ENCODE measurements around the gene RNF212.

Gene RNF212

DNA sequence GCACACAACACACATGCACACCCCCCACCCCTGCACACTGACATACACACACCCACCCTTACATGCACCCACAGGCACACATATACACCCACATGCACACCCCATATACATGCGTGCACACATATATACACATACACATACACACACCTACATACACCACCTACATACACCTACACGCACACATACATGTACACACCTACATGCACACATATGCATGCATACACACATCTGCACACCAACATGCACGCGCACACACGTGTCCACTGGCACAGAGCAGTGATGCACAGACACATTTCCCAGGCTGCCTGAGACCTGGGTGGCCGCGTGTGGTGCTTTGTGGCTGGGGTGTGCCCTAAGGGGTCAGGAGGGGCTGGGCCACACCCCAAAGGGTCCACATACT, 70.2 kb downstream of the RNF212 start:
- H2AK5ac ChIP-seq (ENCODE audit: low read length) = peak overlapping the region; percentile 76
- DNase-seq = no peak
- H3K27me3 ChIP-seq (ENCODE audit: insufficient read depth, low read length, poor library complexity) = no peaks in the 10 kb centered on the region
- H3K4me1 ChIP-seq (ENCODE audit: control insufficient read depth, low read depth, low read length) = peaks cover 5% of the 10 kb centered on the region
- no peak overlapping the region for H3K27ac ChIP-seq (ENCODE audit: low read depth, low read length)
- peak overlapping the region; percentile 35 for H2BK5ac ChIP-seq (ENCODE audit: low read length)
- H3K4me3 ChIP-seq (ENCODE audit: low read length) = no peak overlapping the region
- no peak overlapping the region for H3K23ac ChIP-seq (ENCODE audit: low read length)
- H3K79me1 ChIP-seq (ENCODE audit: low read length) = no peaks in the 10 kb centered on the region
- peak overlapping the region; percentile 86 for H3K56ac ChIP-seq (ENCODE audit: low read length)
- no peak overlapping the region for H3K18ac ChIP-seq (ENCODE audit: low read length)
- no peak overlapping the region for H2BK120ac ChIP-seq (ENCODE audit: low read depth, low read length)
- no peak overlapping the region for H2BK15ac ChIP-seq (replicated peaks; ENCODE audit: low read depth)
- no peak overlapping the region for H4K5ac ChIP-seq (ENCODE audit: low read length)
- H3K4me2 ChIP-seq (ENCODE audit: low read length) = no peak overlapping the region
- WGBS (ENCODE audit: extremely low coverage, insufficient coverage, low lambda C conversion rate) = no CpG with 5 or more reads among the region's 7 CpGs
- H3K9ac ChIP-seq (ENCODE audit: low read length) = no peak overlapping the region
- no peaks in the 10 kb centered on the region for H3K79me2 ChIP-seq (ENCODE audit: control insufficient read depth, insufficient read depth, low read length)
- H3K36me3 ChIP-seq (ENCODE audit: control insufficient read depth, insufficient read depth, low read length) = no peaks in the 10 kb centered on the region
- H4K8ac ChIP-seq (ENCODE audit: low read depth, low read length) = no peak overlapping the region
- H3K4ac ChIP-seq (ENCODE audit: low read depth, low read length) = no peak overlapping the region

DNA sequence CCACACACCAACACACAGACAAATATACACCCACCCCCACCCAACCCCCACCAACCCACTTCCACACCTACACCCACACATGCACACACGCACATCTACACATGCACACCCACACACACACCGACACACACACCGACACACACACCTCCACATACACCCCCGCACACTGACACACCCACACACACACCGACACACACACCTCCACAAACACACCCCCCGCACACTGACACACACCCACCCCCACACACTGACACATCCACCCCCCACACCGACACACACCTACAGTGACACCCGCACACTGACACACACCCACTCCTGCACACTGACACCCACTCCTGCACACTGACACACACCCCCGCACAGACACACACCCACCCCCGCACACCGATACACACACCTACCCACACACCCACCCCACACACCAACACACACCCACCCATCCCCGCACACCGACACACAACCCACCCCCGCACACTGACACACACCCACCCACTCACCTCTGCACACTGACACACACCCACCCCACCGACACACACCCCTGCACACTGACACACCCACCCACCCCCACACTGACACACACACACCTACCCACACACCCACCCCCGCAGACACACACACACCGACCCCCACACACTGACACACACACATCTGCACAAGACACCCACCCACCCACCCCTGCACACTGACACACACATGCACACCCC, 70.9 kb downstream of the RNF212 start:
- Histone ChIP-seq H3K4me2 (ENCODE audit: low read length) (no peak overlapping the region), H3K4me3 (ENCODE audit: low read length) (no peak overlapping the region), H2AK5ac (ENCODE audit: low read length) (no peak overlapping the region), H3K27ac (ENCODE audit: low read depth, low read length) (no peak overlapping the region), H2BK120ac (ENCODE audit: low read depth, low read length) (no peak overlapping the region), H3K79me2 (ENCODE audit: control insufficient read depth, insufficient read depth, low read length) (no peaks in the 10 kb centered on the region), H4K5ac (ENCODE audit: low read length) (no peak overlapping the region), H2BK5ac (ENCODE audit: low read length) (no peak overlapping the region), H3K23ac (ENCODE audit: low read length) (no peak overlapping the region), H3K27me3 (ENCODE audit: insufficient read depth, low read length, poor library complexity) (no peaks in the 10 kb centered on the region), H3K79me1 (ENCODE audit: low read length) (no peaks in the 10 kb centered on the region), H3K4ac (ENCODE audit: low read depth, low read length) (no peak overlapping the region), H3K4me1 (ENCODE audit: control insufficient read depth, low read depth, low read length) (peaks cover 5% of the 10 kb centered on the region), H3K9ac (ENCODE audit: low read length) (no peak overlapping the region), H2BK15ac (replicated peaks; ENCODE audit: low read depth) (no peak overlapping the region), H3K36me3 (ENCODE audit: control insufficient read depth, insufficient read depth, low read length) (no peaks in the 10 kb centered on the region), H3K18ac (ENCODE audit: low read length) (no peak overlapping the region), H4K8ac (ENCODE audit: low read depth, low read length) (no peak overlapping the region), H3K56ac (ENCODE audit: low read length) (no peak overlapping the region)
- no peak for DNase-seq
- WGBS (ENCODE audit: extremely low coverage, insufficient coverage, low lambda C conversion rate) = 100% methylated on average over 8 of the region's 17 CpGs

DNA sequence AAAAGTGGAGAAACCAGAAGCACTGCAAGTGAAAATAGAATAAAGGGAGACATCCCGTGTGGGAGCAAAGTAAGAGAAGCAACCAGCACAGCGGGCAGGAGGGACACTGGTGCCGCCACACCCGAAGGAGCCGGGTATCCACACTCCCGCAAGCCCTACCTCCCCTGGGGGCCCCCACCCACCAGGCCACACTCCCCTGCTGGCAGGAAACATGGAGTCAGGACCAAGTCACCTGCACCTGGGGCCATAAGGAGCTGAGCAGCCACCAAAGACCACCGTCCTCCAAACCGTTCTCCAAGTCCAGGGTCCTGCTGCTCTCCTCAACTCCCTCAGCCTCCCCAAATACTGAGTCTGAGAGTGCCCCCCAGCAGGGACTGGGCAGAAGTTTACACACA, 71.4 kb downstream of the RNF212 start:
- H3K4me1 ChIP-seq (ENCODE audit: control insufficient read depth, low read depth, low read length) = peaks cover 5% of the 10 kb centered on the region

DNA sequence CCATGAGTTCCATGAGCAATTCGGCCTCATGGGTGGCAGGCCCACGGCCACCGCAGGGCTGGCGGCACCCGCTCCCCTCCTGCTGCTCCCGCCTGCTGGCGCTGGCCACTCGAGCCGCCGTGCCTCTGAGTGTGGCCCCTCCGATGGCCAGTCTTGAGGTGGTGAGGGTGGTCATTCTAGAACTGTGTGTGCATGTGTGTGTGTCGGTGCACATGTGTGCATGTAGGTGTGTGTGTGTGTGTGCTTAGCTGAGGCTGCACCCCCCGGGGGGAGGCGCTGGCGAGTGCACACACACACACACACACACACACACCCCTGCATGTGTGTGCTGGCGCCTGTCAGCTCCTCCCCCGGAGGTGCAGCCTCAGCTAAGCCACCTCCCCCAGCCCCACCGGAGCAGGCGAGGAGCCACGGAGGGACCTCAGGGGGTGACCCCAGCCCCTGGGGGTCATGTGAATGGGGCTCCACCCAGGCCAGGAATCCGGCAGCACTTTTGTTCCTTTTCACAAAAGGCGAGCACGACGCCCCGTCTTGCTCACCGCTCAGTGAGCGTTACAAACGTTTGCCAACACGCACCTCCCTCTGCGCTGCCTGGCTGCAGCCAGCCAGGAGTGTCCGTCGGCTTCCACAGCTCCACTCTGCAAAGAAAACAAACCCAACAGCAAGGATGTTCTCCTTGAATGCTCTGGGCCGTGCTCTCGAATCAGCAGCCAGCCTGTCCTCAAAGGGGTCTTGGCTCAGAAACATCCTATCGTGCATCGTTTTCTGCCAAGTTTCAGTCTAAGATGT, 72.0 kb downstream of the RNF212 start:
- no peak overlapping the region for H3K23ac ChIP-seq (ENCODE audit: low read length)
- no peak overlapping the region for H3K56ac ChIP-seq (ENCODE audit: low read length)
- H3K4me1 ChIP-seq (ENCODE audit: control insufficient read depth, low read depth, low read length) = peaks cover 5% of the 10 kb centered on the region
- H3K4ac ChIP-seq (ENCODE audit: low read depth, low read length) = no peak overlapping the region
- no peak overlapping the region for H4K5ac ChIP-seq (ENCODE audit: low read length)
- no peak overlapping the region for H3K4me3 ChIP-seq (ENCODE audit: low read length)
- WGBS (ENCODE audit: extremely low coverage, insufficient coverage, low lambda C conversion rate) = no CpG with 5 or more reads among the region's 36 CpGs
- H2AK5ac ChIP-seq (ENCODE audit: low read length) = no peak overlapping the region
- H2BK5ac ChIP-seq (ENCODE audit: low read length) = no peak overlapping the region
- no peak overlapping the region for H3K4me2 ChIP-seq (ENCODE audit: low read length)
- no peaks in the 10 kb centered on the region for H3K36me3 ChIP-seq (ENCODE audit: control insufficient read depth, insufficient read depth, low read length)
- no peak overlapping the region for H3K27ac ChIP-seq (ENCODE audit: low read depth, low read length)
- H3K18ac ChIP-seq (ENCODE audit: low read length) = no peak overlapping the region
- no peak overlapping the region for H4K8ac ChIP-seq (ENCODE audit: low read depth, low read length)
- H2BK15ac ChIP-seq (replicated peaks; ENCODE audit: low read depth) = no peak overlapping the region
- no peaks in the 10 kb centered on the region for H3K79me1 ChIP-seq (ENCODE audit: low read length)
- H3K9ac ChIP-seq (ENCODE audit: low read length) = no peak overlapping the region
- no peaks in the 10 kb centered on the region for H3K27me3 ChIP-seq (ENCODE audit: insufficient read depth, low read length, poor library complexity)
- H3K79me2 ChIP-seq (ENCODE audit: control insufficient read depth, insufficient read depth, low read length) = no peaks in the 10 kb centered on the region
- no peak for DNase-seq
- H2BK120ac ChIP-seq (ENCODE audit: low read depth, low read length) = no peak overlapping the region

More for the DNA sequence above, 71.4 kb downstream of the RNF212 start:
- no peak overlapping the region for H2BK5ac ChIP-seq (ENCODE audit: low read length)
- no peaks in the 10 kb centered on the region for H3K79me2 ChIP-seq (ENCODE audit: control insufficient read depth, insufficient read depth, low read length)
- no peaks in the 10 kb centered on the region for H3K27me3 ChIP-seq (ENCODE audit: insufficient read depth, low read length, poor library complexity)
- H3K56ac ChIP-seq (ENCODE audit: low read length) = no peak overlapping the region
- no peak for DNase-seq
- no peak overlapping the region for H3K27ac ChIP-seq (ENCODE audit: low read depth, low read length)
- H3K23ac ChIP-seq (ENCODE audit: low read length) = no peak overlapping the region
- no peaks in the 10 kb centered on the region for H3K79me1 ChIP-seq (ENCODE audit: low read length)
- H4K5ac ChIP-seq (ENCODE audit: low read length) = no peak overlapping the region
- no peak overlapping the region for H2AK5ac ChIP-seq (ENCODE audit: low read length)
- H3K4me3 ChIP-seq (ENCODE audit: low read length) = no peak overlapping the region
- no peak overlapping the region for H2BK120ac ChIP-seq (ENCODE audit: low read depth, low read length)
- no peak overlapping the region for H2BK15ac ChIP-seq (replicated peaks; ENCODE audit: low read depth)
- H3K36me3 ChIP-seq (ENCODE audit: control insufficient read depth, insufficient read depth, low read length) = no peaks in the 10 kb centered on the region
- H3K18ac ChIP-seq (ENCODE audit: low read length) = no peak overlapping the region
- no peak overlapping the region for H4K8ac ChIP-seq (ENCODE audit: low read depth, low read length)
- no peak overlapping the region for H3K9ac ChIP-seq (ENCODE audit: low read length)
- H3K4me2 ChIP-seq (ENCODE audit: low read length) = no peak overlapping the region
- WGBS (ENCODE audit: extremely low coverage, insufficient coverage, low lambda C conversion rate) = no CpG with 5 or more reads among the region's 8 CpGs
- no peak overlapping the region for H3K4ac ChIP-seq (ENCODE audit: low read depth, low read length)

DNA sequence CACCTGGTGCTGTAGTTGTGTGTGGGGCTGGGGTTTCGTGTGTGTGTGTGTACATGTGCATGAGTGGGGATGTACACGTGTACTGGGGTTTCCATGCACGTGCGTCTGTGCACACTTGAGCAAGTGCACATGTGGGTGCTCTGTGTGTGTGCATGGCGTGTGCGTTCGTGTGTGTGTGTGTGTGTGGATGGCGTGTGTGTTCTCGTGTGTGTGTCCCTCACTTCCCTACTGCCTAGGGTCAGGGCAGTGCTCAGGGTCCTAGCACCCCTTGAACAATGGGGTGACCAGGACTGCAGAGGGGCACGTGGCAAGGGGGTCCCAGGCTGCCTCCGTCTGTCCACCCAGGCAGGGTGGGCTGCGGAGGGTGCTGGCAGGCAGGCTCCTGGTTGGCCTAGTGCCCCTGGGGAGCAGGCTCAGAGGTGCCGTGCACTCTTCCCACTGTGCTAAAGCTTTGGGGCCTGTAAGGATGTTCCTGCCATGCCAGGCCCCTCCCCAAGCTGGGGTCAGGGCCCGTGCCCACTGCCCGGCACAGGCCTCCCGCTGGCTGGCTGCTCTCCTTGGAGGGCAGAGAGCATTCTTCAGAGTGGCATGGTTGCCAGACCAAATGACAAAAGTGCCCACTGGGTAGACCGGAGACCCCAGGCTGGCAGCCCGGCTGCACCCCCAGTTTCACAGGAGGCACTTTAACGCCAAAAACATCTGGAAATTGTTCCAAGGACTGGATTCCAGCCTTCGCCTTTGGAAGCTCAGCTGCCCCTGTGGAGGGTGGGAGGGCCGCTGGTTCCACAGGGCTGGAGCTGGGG, 72.8 kb downstream of the RNF212 start:
- no peak overlapping the region for H3K27ac ChIP-seq (ENCODE audit: low read depth, low read length)
- WGBS (ENCODE audit: extremely low coverage, insufficient coverage, low lambda C conversion rate) = no CpG with 5 or more reads among the region's 21 CpGs
- H3K4me1 ChIP-seq (ENCODE audit: control insufficient read depth, low read depth, low read length) = peaks cover 5% of the 10 kb centered on the region

More for the DNA sequence above, 72.8 kb downstream of the RNF212 start:
- H3K27me3 ChIP-seq (ENCODE audit: insufficient read depth, low read length, poor library complexity) = no peaks in the 10 kb centered on the region
- no peaks in the 10 kb centered on the region for H3K79me1 ChIP-seq (ENCODE audit: low read length)
- no peak overlapping the region for H3K23ac ChIP-seq (ENCODE audit: low read length)
- no peak overlapping the region for H2BK120ac ChIP-seq (ENCODE audit: low read depth, low read length)
- H3K79me2 ChIP-seq (ENCODE audit: control insufficient read depth, insufficient read depth, low read length) = no peaks in the 10 kb centered on the region
- no peak overlapping the region for H3K18ac ChIP-seq (ENCODE audit: low read length)
- H3K9ac ChIP-seq (ENCODE audit: low read length) = no peak overlapping the region
- no peak overlapping the region for H3K4ac ChIP-seq (ENCODE audit: low read depth, low read length)
- no peak overlapping the region for H2BK5ac ChIP-seq (ENCODE audit: low read length)
- no peak overlapping the region for H2BK15ac ChIP-seq (replicated peaks; ENCODE audit: low read depth)
- no peak overlapping the region for H4K8ac ChIP-seq (ENCODE audit: low read depth, low read length)
- no peak overlapping the region for H3K4me3 ChIP-seq (ENCODE audit: low read length)
- H4K5ac ChIP-seq (ENCODE audit: low read length) = no peak overlapping the region
- DNase-seq = no peak
- no peak overlapping the region for H2AK5ac ChIP-seq (ENCODE audit: low read length)
- H3K56ac ChIP-seq (ENCODE audit: low read length) = no peak overlapping the region
- H3K4me2 ChIP-seq (ENCODE audit: low read length) = no peak overlapping the region
- H3K36me3 ChIP-seq (ENCODE audit: control insufficient read depth, insufficient read depth, low read length) = no peaks in the 10 kb centered on the region

All from mesendoderm (in vitro differentiated cells).